ENCODE data around the gene C11orf91. TPM values are rescaled to one million over a fixed set of nuclear protein-coding genes. Genes with fewer than 3 reads are reported as not detected.
A peak's percentile ranks its signal among the peaks of the same experiment; 100 is the strongest.

Gene C11orf91
- total RNA-seq, 1 donor from 2014 or later: not detected

GRCh38 chr11:33706546-33706945, 5.9 kb upstream of the C11orf91 start:
- Histone ChIP-seq H3K4me3 (no peak overlapping the region), H3K27ac (peak overlapping the region; percentile 1), H3K36me3 (peaks cover 0 to 28% of the 10 kb centered on the region in 2 donors), H3K9me3 (no peaks in the 10 kb centered on the region), H3K4me1 (peaks cover 13% of the 10 kb centered on the region), H3K27me3 (no peaks in the 10 kb centered on the region)
- DNase-seq (ENCODE audit: extremely low spot score in 2 of 2): no peak
- TF ChIP-seq POLR2A (IDR thresholded peaks at IDR 0.05): no peak
- no peak for TF ChIP-seq CTCF (IDR thresholded peaks at IDR 0.05)
- TF ChIP-seq POLR2AphosphoS5 (IDR thresholded peaks at IDR 0.05; ENCODE audit: insufficient read depth in 1 of 2, low read depth in 1 of 2): peak in 1 of 2 donors; percentile 39
- intact Hi-C loops (cut with DNase I): loop anchor here (10.0 kb wide), 1 partner anchor 228 kb away; no protein-coding TSS in a partner anchor

- Histone ChIP-seq H3K27me3 (no peaks in the 10 kb centered on the region), H3K4me1 (peaks cover 28% of the 10 kb centered on the region), H3K27ac (peak overlapping the region; percentile 30), H3K4me3 (no peak overlapping the region), H3K36me3 (peaks cover 0 to 16% of the 10 kb centered on the region in 2 donors), H3K9me3 (no peaks in the 10 kb centered on the region)
- no peak for DNase-seq (ENCODE audit: extremely low spot score in 2 of 2)
- intact Hi-C loops (cut with DNase I): loop anchor here (5.0 to 10.0 kb wide), 2 partner anchors 33 to 230 kb away; partner anchors contain the start of gene CD59
- TF ChIP-seq POLR2A (IDR thresholded peaks at IDR 0.05) (no peak), POLR2AphosphoS5 (IDR thresholded peaks at IDR 0.05; ENCODE audit: insufficient read depth in 1 of 2, low read depth in 1 of 2) (no peak), CTCF (IDR thresholded peaks at IDR 0.05) (no peak)
Measured at GRCh38 chr11:33704240-33705002, 3.8 kb upstream of the C11orf91 start.

- no peaks in the 10 kb centered on the region for H3K9me3 ChIP-seq
- no peak overlapping the region for H3K4me3 ChIP-seq
- H3K4me1 ChIP-seq: peaks cover 31% of the 10 kb centered on the region
- intact Hi-C loops (cut with DNase I): loop anchor here (5.0 to 10.0 kb wide), 2 partner anchors 34 to 231 kb away; partner anchors contain the start of gene CD59
- H3K27me3 ChIP-seq: no peaks in the 10 kb centered on the region
- TF ChIP-seq POLR2A (IDR thresholded peaks at IDR 0.05) (no peak), POLR2AphosphoS5 (IDR thresholded peaks at IDR 0.05; ENCODE audit: insufficient read depth in 1 of 2, low read depth in 1 of 2) (peak in 1 of 2 donors; percentile 21)
- DNase-seq (ENCODE audit: extremely low spot score in 2 of 2): peak in 1 of 2 donors; percentile 80
- H3K27ac ChIP-seq: peak overlapping the region; percentile 30
- peaks cover 0 to 10% of the 10 kb centered on the region in 2 donors for H3K36me3 ChIP-seq
Measured at GRCh38 chr11:33703788-33704187, 3.2 kb upstream of the C11orf91 start.

- Histone ChIP-seq H3K4me1 (peaks cover 31% of the 10 kb centered on the region), H3K27me3 (no peaks in the 10 kb centered on the region), H3K36me3 (peaks cover 0 to 5% of the 10 kb centered on the region in 2 donors), H3K4me3 (no peak overlapping the region), H3K27ac (no peak overlapping the region), H3K9me3 (no peaks in the 10 kb centered on the region)
- peak in 1 of 2 donors; percentile 83 for DNase-seq (ENCODE audit: extremely low spot score in 2 of 2)
- TF ChIP-seq POLR2AphosphoS5 (IDR thresholded peaks at IDR 0.05; ENCODE audit: insufficient read depth in 1 of 2, low read depth in 1 of 2) (no peak), POLR2A (IDR thresholded peaks at IDR 0.05) (no peak), CTCF (IDR thresholded peaks at IDR 0.05) (no peak)
- intact Hi-C loops (cut with DNase I): loop anchor here (5.0 to 10.0 kb wide), 2 partner anchors 34 to 232 kb away; partner anchors contain the start of gene CD59
Measured at GRCh38 chr11:33703234-33703633, 2.6 kb upstream of the C11orf91 start.

- Histone ChIP-seq H3K9me3 (no peaks in the 10 kb centered on the region), H3K4me3 (peak overlapping the region; percentile 51 to 64), H3K4me1 (peaks cover 31% of the 10 kb centered on the region), H3K27me3 (no peaks in the 10 kb centered on the region), H3K36me3 (no peaks in the 10 kb centered on the region), H3K27ac (peak overlapping the region; percentile 75)
- intact Hi-C loops (cut with DNase I): loop anchor here (5.0 to 10.0 kb wide), 2 partner anchors 36 to 233 kb away; partner anchors contain the start of gene CD59
- no peak for TF ChIP-seq POLR2A (IDR thresholded peaks at IDR 0.05)
- TF ChIP-seq CTCF (IDR thresholded peaks at IDR 0.05): no peak
- TF ChIP-seq POLR2AphosphoS5 (IDR thresholded peaks at IDR 0.05; ENCODE audit: insufficient read depth in 1 of 2, low read depth in 1 of 2): no peak
- DNase-seq (ENCODE audit: extremely low spot score in 2 of 2): peak in 1 of 2 donors; percentile 82
Measured at GRCh38 chr11:33701302-33702230, 940 bp upstream of the C11orf91 start.

Data from vagina (tissue), 2 donors.